WTC11 (cell line): Measurements from ENCODE around the gene ARMC9. TPM values are rescaled to one million over a fixed set of nuclear protein-coding genes. Genes with fewer than 3 reads are reported as not detected.

Experiments used
- ATAC-seq: fragments of 200-7000 bp; cut with Tn5 transposase; 2 replicates; pipeline ENCODE4 v1.10.0; 2021; ENCODE audit warnings: mild to moderate bottlenecking, moderate library complexity
- CTCF ChIA-PET: fragments of 300-600 bp; sonication (Branson Sonifier 250); formaldehyde crosslinking; loops from one replicate; lab custom pipeline; 2021; ENCODE audit warnings: antibody characterized with exemption; lab: Charles Lee
- POLR2A ChIA-PET: fragments of 350-600 bp; sonication (Branson Sonifier 250); formaldehyde crosslinking; loops from one replicate; lab custom pipeline; 2021; ENCODE audit warnings: antibody characterized with exemption; lab: Charles Lee
- DNase-seq: peaks from one replicate; pipeline ENCODE4 v3.0.0; 2021; ENCODE audit warnings: low spot score
- H3K27ac Mint-ChIP-seq: 2 replicates; pipeline ENCODE4 v1.8.0; 2021; ENCODE audit warnings: mixed read lengths
- H3K27me3 Mint-ChIP-seq: 2 replicates; pipeline ENCODE4 v1.8.0; 2021; ENCODE audit warnings: low read depth, mild to moderate bottlenecking, moderate library complexity, mixed read lengths
- H3K36me3 Mint-ChIP-seq: 2 replicates; pipeline ENCODE4 v1.8.0; 2021; ENCODE audit warnings: mixed read lengths
- H3K4me1 Mint-ChIP-seq: 2 replicates; pipeline ENCODE4 v1.8.0; 2022; ENCODE audit warnings: mixed read lengths
- H3K4me3 Mint-ChIP-seq: 2 replicates; pipeline ENCODE4 v1.8.0; 2021; ENCODE audit warnings: mild to moderate bottlenecking, moderate library complexity, mixed read lengths
- H3K9me3 Mint-ChIP-seq: 2 replicates; pipeline ENCODE4 v1.8.0; 2021; ENCODE audit warnings: mixed read lengths
- ATF1 ChIP-seq: sonication (generic); formaldehyde crosslinking; IDR thresholded peaks from 2 replicates; pipeline ENCODE4 v1.8.1; 2023; ENCODE audit warnings: mild to moderate bottlenecking, moderate library complexity, missing genetic modification reagents
- GABPB1 ChIP-seq: sonication (generic); formaldehyde crosslinking; IDR thresholded peaks from 2 replicates; pipeline ENCODE4 v1.8.1; 2023; ENCODE audit warnings: mild to moderate bottlenecking, missing genetic modification reagents
- MXD4 ChIP-seq: fragments of 250-450 bp; sonication (Bioruptor Pico); IDR thresholded peaks from 2 replicates; pipeline ENCODE4 v1.8.0; 2021; ENCODE audit warnings: mild to moderate bottlenecking, moderate library complexity, borderline replicate concordance
- NFATC4 ChIP-seq: fragments of 250-450 bp; sonication (Bioruptor Pico); IDR thresholded peaks from 2 replicates; pipeline ENCODE4 v1.9.0; 2021; ENCODE audit warnings: mild to moderate bottlenecking
- OVOL2 ChIP-seq: fragments of 250-450 bp; sonication (Bioruptor Pico); IDR thresholded peaks from 2 replicates; pipeline ENCODE4 v1.9.0; 2021; ENCODE audit warnings: mild to moderate bottlenecking, borderline replicate concordance
- TEAD4 ChIP-seq: sonication (generic); formaldehyde crosslinking; IDR thresholded peaks from 2 replicates; pipeline ENCODE4 v1.8.0; 2022; ENCODE audit warnings: mild to moderate bottlenecking, missing genetic modification reagents
- TP53 ChIP-seq: sonication (generic); formaldehyde crosslinking; IDR thresholded peaks from 2 replicates; pipeline ENCODE4 v1.8.1; 2023; ENCODE audit warnings: mild to moderate bottlenecking, missing genetic modification reagents
- ZBTB21 ChIP-seq: sonication (generic); formaldehyde crosslinking; IDR thresholded peaks from 2 replicates; pipeline ENCODE4 v1.8.1; 2023; ENCODE audit warnings: mild to moderate bottlenecking, missing genetic modification reagents, borderline replicate concordance
- ZNF423 ChIP-seq: fragments of 250-450 bp; sonication (Bioruptor Pico); IDR thresholded peaks from 2 replicates; pipeline ENCODE4 v2.1.2; 2022; ENCODE audit warnings: mild to moderate bottlenecking, moderate library complexity
- total RNA-seq: library from RNA; stranded (reverse); gene quantifications from 3 replicates; pipeline ENCODE4 v1.2.3, GENCODE V29; 2021
- TF ChIP-seq, protein P1 (sequence below): sonication (generic); formaldehyde crosslinking; IDR thresholded peaks from 2 replicates; pipeline ENCODE4 v1.8.1; 2022; ENCODE audit warnings: missing genetic modification reagents, borderline replicate concordance
- TF ChIP-seq, protein P2 (sequence below): sonication (generic); formaldehyde crosslinking; IDR thresholded peaks from 2 replicates; pipeline ENCODE4 v1.8.0; 2022; ENCODE audit warnings: mild to moderate bottlenecking, missing genetic modification reagents
- TF ChIP-seq, protein P3 (sequence below): sonication (generic); formaldehyde crosslinking; IDR thresholded peaks from 2 replicates; pipeline ENCODE4 v1.8.0; 2022; ENCODE audit warnings: mild to moderate bottlenecking, missing genetic modification reagents
- TF ChIP-seq, protein P4 (sequence below): sonication (generic); formaldehyde crosslinking; IDR thresholded peaks from 2 replicates; pipeline ENCODE4 v1.8.1; 2023; ENCODE audit warnings: mild to moderate bottlenecking, missing genetic modification reagents
- TF ChIP-seq, protein P5 (sequence below): fragments of 250-450 bp; sonication (Bioruptor Pico); conservative IDR thresholded peaks from 2 replicates; pipeline ENCODE4 v1.9.0; 2021; ENCODE audit warnings: mild to moderate bottlenecking
- TF ChIP-seq, protein P6 (sequence below): sonication (generic); formaldehyde crosslinking; IDR thresholded peaks from 2 replicates; pipeline ENCODE4 v1.8.0; 2023; ENCODE audit warnings: missing genetic modification reagents, mild to moderate bottlenecking, borderline replicate concordance

ARMC9 gene
- total RNA-seq, 1 experiment from 2014 or later: 34.9 TPM

DNA sequence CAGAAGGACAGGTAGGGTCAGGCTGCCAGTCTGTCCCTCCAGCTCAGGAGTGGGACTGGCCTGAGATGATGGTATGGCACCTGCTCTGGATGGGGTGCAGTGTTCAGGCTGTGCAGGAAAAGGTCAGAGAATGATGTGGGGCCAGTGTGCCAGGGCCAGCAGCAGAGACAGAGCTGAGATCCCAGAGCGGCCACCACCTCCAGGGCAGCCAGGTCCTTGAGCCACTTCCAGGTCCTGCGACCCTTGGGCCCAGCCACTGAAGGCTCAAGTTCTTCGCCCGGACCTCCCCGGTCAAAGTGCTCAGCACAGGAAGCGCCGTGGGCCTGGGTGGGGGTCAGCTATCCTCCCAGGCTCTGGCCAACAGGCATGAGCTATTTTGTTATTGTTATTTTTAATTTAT, 12.1 kb upstream of the ARMC9 start (continued):
- no peak for TF ChIP-seq OVOL2
- TF ChIP-seq, all 79 proteins: peak for 0

DNA sequence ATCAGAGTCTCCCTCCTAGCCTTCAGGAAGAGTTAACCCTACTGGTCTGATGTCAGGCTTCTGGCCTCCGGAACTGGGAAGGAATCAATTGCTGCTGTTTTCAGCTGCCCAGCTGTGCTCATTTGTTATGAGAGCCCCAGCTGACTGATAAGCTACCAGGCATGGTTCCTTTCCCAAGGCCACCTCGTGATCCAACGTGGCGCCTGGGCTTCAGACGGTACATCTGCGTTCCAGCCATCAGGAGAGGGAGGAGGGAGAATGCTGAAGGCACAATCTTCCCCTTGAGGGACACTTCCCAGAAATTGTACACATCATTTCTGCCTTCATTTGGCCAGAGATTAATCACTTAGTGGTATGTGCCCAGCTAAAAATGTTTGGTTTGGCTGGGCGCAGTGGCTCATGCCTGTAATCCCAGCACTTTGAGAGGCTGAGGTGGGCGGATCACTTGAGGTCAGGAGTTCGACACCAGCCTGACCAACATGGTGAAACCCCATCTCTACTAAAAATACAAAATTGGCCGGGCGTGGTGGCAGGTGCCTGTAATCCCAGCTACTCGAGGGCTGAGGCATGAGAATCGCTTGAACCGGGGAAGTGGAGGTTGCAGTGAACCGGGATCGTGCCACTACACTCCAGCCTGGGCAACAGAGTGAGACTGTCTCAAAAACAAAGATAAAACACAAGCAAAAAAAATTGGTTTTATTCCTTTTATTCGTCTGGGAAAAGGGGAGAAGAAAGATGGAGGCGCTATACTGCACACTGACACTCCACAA, 10.5 kb upstream of the ARMC9 start:
- peak; percentile 53; the same call in 1 of the 2 replicates for TF ChIP-seq GABPB1 (CRISPR knock-in tag)
- TF ChIP-seq, protein P1, sequence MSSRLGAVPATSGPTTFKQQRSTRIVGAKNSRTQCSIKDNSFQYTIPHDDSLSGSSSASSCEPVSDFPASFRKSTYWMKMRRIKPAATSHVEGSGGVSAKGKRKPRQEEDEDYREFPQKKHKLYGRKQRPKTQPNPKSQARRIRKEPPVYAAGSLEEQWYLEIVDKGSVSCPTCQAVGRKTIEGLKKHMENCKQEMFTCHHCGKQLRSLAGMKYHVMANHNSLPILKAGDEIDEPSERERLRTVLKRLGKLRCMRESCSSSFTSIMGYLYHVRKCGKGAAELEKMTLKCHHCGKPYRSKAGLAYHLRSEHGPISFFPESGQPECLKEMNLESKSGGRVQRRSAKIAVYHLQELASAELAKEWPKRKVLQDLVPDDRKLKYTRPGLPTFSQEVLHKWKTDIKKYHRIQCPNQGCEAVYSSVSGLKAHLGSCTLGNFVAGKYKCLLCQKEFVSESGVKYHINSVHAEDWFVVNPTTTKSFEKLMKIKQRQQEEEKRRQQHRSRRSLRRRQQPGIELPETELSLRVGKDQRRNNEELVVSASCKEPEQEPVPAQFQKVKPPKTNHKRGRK (CRISPR knock-in tag): no peak
- ChIA-PET POLR2A (interaction anchor here (1.1 kb wide), 1 partner anchor 266 kb away, joined by 4 read pairs; no protein-coding TSS in a partner anchor), CTCF (interaction anchor here (1.5 to 1.7 kb wide), 2 partner anchors 8 to 224 kb away, joined by 4 read pairs; no protein-coding TSS in a partner anchor)
- no peaks in the 10 kb centered on the region for H3K36me3 Mint-ChIP-seq
- no peak overlapping the region for H3K4me3 Mint-ChIP-seq
- peaks cover 34% of the 10 kb centered on the region for H3K4me1 Mint-ChIP-seq
- H3K27ac Mint-ChIP-seq: no peak overlapping the region
- DNase-seq (no peak), ATAC-seq (no peak)
- 0 out of 2 replicates have a peak, but pooled peaks cover under 1% of the 10 kb centered on the region for H3K9me3 Mint-ChIP-seq
- no peaks in the 10 kb centered on the region for H3K27me3 Mint-ChIP-seq

DNA sequence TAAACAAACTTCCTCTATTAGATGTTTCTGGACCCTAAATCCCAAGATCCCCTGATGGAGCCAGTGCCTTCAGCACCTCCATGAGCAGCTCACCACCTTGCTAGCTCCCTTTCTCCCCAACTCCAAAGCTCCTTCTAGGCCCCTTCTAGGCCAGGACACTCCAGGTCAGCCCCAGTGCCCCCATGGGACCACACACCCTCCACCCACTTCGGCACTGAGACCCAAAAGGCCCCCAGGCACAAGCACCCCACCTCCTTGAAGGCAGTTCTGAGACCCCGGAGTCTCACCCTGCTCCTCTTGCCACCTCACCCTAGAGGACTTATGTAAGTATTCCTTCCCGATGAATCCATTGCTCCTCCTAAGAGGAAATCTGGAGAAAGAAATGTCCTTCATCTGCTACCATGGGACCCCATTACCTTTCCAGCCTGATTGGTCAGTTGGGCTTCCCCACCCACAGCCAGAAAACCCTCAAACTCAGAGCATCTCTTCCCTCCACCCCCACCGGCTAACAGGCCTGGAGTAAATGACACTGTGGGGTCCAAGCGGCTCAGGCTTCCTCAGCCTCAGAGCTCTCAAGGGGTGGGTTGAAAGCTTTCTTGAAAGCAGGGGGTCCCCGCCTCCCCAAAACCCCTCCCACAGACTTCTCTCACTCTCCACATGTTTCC, 9.8 kb upstream of the ARMC9 start:
- no peak for TF ChIP-seq ZBTB21 (CRISPR knock-in tag)
- TF ChIP-seq, protein P2, sequence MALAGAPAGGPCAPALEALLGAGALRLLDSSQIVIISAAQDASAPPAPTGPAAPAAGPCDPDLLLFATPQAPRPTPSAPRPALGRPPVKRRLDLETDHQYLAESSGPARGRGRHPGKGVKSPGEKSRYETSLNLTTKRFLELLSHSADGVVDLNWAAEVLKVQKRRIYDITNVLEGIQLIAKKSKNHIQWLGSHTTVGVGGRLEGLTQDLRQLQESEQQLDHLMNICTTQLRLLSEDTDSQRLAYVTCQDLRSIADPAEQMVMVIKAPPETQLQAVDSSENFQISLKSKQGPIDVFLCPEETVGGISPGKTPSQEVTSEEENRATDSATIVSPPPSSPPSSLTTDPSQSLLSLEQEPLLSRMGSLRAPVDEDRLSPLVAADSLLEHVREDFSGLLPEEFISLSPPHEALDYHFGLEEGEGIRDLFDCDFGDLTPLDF (CRISPR knock-in tag): no peak
- no peak for ATAC-seq
- CTCF ChIA-PET: interaction anchor here (1.2 to 1.5 kb wide), 2 partner anchors 9 to 135 kb away, joined by 3 to 4 read pairs; no protein-coding TSS in a partner anchor

DNA sequence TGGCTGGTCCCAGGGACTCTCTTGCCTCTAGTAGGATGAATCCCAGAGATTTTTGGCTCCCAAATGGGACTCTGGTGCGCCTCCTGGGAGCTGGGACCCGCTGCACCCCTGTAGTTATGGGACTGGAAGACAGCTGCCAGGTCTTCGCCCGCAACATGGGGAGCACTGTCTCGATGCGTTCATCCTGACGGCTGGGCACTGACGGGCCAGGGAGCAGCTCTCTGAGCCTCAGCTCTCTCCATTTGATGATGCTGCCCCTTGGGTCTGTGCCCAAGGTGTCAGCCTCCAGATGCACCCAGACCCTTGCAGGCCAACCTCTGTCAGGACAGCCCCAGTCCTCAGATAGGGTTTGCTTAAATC, 9.3 kb upstream of the ARMC9 start:
- POLR2A ChIA-PET: interaction anchor here (0.9 to 1.1 kb wide), 2 partner anchors 11 to 265 kb away, joined by 4 read pairs; no protein-coding TSS in a partner anchor
- no peak overlapping the region for H3K27ac Mint-ChIP-seq
- TF ChIP-seq NFATC4 (CRISPR knock-in tag): no peak
- TF ChIP-seq, protein P3, sequence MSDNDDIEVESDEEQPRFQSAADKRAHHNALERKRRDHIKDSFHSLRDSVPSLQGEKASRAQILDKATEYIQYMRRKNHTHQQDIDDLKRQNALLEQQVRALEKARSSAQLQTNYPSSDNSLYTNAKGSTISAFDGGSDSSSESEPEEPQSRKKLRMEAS: no peak
- TF ChIP-seq MXD4 (CRISPR knock-in tag): no peak
- TF ChIP-seq ATF1 (CRISPR knock-in tag): no peak
- no peak for TF ChIP-seq ZNF423 (CRISPR knock-in tag)
- no peak for TF ChIP-seq TP53
- no peak for TF ChIP-seq TEAD4
- TF ChIP-seq, protein P4, sequence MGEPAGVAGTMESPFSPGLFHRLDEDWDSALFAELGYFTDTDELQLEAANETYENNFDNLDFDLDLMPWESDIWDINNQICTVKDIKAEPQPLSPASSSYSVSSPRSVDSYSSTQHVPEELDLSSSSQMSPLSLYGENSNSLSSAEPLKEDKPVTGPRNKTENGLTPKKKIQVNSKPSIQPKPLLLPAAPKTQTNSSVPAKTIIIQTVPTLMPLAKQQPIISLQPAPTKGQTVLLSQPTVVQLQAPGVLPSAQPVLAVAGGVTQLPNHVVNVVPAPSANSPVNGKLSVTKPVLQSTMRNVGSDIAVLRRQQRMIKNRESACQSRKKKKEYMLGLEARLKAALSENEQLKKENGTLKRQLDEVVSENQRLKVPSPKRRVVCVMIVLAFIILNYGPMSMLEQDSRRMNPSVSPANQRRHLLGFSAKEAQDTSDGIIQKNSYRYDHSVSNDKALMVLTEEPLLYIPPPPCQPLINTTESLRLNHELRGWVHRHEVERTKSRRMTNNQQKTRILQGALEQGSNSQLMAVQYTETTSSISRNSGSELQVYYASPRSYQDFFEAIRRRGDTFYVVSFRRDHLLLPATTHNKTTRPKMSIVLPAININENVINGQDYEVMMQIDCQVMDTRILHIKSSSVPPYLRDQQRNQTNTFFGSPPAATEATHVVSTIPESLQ: no peak
- TF ChIP-seq, protein P5, sequence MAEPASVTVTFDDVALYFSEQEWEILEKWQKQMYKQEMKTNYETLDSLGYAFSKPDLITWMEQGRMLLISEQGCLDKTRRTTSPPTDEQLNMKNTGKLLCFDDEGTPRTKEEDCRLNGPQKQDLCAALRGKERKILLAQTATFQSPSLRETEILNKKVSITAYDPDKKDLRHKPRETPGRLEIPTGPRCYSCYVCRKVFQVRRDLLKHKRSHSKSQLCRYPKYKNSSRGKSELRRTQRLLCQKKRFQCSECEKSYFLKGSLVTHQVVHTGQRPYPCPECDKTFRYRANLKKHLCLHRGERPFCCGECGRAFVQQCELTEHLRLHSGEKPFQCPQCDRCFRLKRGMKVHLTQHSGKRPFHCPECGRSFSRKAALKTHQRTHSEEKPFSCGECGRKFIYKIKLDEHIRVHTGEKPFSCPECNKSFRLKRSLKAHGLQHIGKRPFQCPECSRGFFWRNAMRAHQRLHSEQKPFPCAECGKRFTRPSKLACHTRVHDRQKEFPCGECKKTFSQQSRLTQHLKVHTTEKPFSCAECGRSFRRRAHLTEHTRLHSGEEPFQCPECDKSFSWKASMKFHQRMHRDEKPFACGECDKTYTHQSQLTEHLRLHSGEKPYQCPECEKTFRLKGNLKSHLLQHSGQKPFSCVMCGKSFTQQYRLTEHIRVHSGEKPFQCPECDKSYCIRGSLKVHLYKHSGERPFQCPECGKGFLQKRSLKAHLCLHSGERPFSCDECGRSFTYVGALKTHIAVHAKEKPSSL (CRISPR knock-in tag): no peak
- TF ChIP-seq, protein P6, sequence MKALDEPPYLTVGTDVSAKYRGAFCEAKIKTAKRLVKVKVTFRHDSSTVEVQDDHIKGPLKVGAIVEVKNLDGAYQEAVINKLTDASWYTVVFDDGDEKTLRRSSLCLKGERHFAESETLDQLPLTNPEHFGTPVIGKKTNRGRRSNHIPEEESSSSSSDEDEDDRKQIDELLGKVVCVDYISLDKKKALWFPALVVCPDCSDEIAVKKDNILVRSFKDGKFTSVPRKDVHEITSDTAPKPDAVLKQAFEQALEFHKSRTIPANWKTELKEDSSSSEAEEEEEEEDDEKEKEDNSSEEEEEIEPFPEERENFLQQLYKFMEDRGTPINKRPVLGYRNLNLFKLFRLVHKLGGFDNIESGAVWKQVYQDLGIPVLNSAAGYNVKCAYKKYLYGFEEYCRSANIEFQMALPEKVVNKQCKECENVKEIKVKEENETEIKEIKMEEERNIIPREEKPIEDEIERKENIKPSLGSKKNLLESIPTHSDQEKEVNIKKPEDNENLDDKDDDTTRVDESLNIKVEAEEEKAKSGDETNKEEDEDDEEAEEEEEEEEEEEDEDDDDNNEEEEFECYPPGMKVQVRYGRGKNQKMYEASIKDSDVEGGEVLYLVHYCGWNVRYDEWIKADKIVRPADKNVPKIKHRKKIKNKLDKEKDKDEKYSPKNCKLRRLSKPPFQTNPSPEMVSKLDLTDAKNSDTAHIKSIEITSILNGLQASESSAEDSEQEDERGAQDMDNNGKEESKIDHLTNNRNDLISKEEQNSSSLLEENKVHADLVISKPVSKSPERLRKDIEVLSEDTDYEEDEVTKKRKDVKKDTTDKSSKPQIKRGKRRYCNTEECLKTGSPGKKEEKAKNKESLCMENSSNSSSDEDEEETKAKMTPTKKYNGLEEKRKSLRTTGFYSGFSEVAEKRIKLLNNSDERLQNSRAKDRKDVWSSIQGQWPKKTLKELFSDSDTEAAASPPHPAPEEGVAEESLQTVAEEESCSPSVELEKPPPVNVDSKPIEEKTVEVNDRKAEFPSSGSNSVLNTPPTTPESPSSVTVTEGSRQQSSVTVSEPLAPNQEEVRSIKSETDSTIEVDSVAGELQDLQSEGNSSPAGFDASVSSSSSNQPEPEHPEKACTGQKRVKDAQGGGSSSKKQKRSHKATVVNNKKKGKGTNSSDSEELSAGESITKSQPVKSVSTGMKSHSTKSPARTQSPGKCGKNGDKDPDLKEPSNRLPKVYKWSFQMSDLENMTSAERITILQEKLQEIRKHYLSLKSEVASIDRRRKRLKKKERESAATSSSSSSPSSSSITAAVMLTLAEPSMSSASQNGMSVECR (CRISPR knock-in tag): no peak

More for the DNA sequence above, 9.8 kb upstream of the ARMC9 start:
- H3K27me3 Mint-ChIP-seq: no peaks in the 10 kb centered on the region
- no peaks in the 10 kb centered on the region for H3K9me3 Mint-ChIP-seq
- H3K27ac Mint-ChIP-seq: no peak overlapping the region
- no peak overlapping the region for H3K4me3 Mint-ChIP-seq
- no peaks in the 10 kb centered on the region for H3K36me3 Mint-ChIP-seq
- no peak for DNase-seq
- peaks cover 33% of the 10 kb centered on the region for H3K4me1 Mint-ChIP-seq
- POLR2A ChIA-PET: interaction anchor here (0.9 to 1.1 kb wide), 2 partner anchors 12 to 266 kb away, joined by 4 read pairs; no protein-coding TSS in a partner anchor

More for the DNA sequence above, 9.3 kb upstream of the ARMC9 start:
- no peak for DNase-seq
- CTCF ChIA-PET: interaction anchor here (1.1 to 1.7 kb wide), 4 partner anchors 9 to 263 kb away, joined by 3 to 11 read pairs (median 4); no protein-coding TSS in a partner anchor
- Mint-ChIP-seq H3K4me3 (no peak overlapping the region), H3K36me3 (no peaks in the 10 kb centered on the region), H3K27me3 (no peaks in the 10 kb centered on the region), H3K4me1 (peaks cover 33% of the 10 kb centered on the region), H3K9me3 (no peaks in the 10 kb centered on the region)
- ATAC-seq: no peak
